ENCODE results near the gene ZFYVE28.

Gene ZFYVE28

GRCh38 chr4:2362266-2363055 lies 56.0 kb downstream of the ZFYVE28 start:
- Histone ChIP-seq H3K27ac (no peak overlapping the region), H3K4me1 (ENCODE audit: control insufficient read depth in 1 of 2, insufficient read depth in 1 of 2, low read depth in 1 of 2, low read length in 1 of 2) (peaks cover 0 to 5% of the 10 kb centered on the region in 2 experiments), H3K36me3 (no peaks in the 10 kb centered on the region), H3K4me3 (ENCODE audit: low read depth in 1 of 2, low read length in 1 of 2) (no peak overlapping the region), H3K27me3 (peaks cover 32% of the 10 kb centered on the region), H3K9me3 (no peaks in the 10 kb centered on the region)
- TF ChIP-seq CTCF (IDR thresholded peaks at IDR 0.05), result no peak

- TF ChIP-seq CTCF (IDR thresholded peaks at IDR 0.05), result no peak
- no peak overlapping the region for H3K4me3 ChIP-seq (ENCODE audit: low read depth in 1 of 2, low read length in 1 of 2)
- no peaks in the 10 kb centered on the region for H3K9me3 ChIP-seq
- H3K27ac ChIP-seq, result no peak overlapping the region
- peaks cover 0 to 5% of the 10 kb centered on the region in 2 experiments for H3K4me1 ChIP-seq (ENCODE audit: control insufficient read depth in 1 of 2, insufficient read depth in 1 of 2, low read depth in 1 of 2, low read length in 1 of 2)
- H3K27me3 ChIP-seq, result peaks cover 31% of the 10 kb centered on the region
- no peaks in the 10 kb centered on the region for H3K36me3 ChIP-seq
Observed at GRCh38 chr4:2361366-2362265, 56.8 kb downstream of the ZFYVE28 start.

GRCh38 chr4:2360396-2360730 lies 58.1 kb downstream of the ZFYVE28 start:
- Histone ChIP-seq H3K4me1 (ENCODE audit: control insufficient read depth in 1 of 2, insufficient read depth in 1 of 2, low read depth in 1 of 2, low read length in 1 of 2) (peaks cover 0 to 5% of the 10 kb centered on the region in 2 experiments), H3K4me3 (ENCODE audit: low read depth in 1 of 2, low read length in 1 of 2) (no peak overlapping the region), H3K27me3 (peaks cover 19% of the 10 kb centered on the region), H3K9me3 (no peaks in the 10 kb centered on the region), H3K36me3 (no peaks in the 10 kb centered on the region), H3K27ac (no peak overlapping the region)
- no peak for TF ChIP-seq CTCF (IDR thresholded peaks at IDR 0.05)

GRCh38 chr4:2359591-2360395 lies 58.7 kb downstream of the ZFYVE28 start:
- H3K4me3 ChIP-seq (ENCODE audit: low read depth in 1 of 2, low read length in 1 of 2), result no peak overlapping the region
- H3K9me3 ChIP-seq, result no peaks in the 10 kb centered on the region

More at GRCh38 chr4:2359591-2360395, 58.7 kb downstream of the ZFYVE28 start:
- Histone ChIP-seq H3K4me1 (ENCODE audit: control insufficient read depth in 1 of 2, insufficient read depth in 1 of 2, low read depth in 1 of 2, low read length in 1 of 2) (peaks cover 0 to 3% of the 10 kb centered on the region in 2 experiments), H3K27ac (no peak overlapping the region), H3K36me3 (no peaks in the 10 kb centered on the region), H3K27me3 (peaks cover 13% of the 10 kb centered on the region)
- TF ChIP-seq CTCF (IDR thresholded peaks at IDR 0.05), result no peak

All from neutrophil (primary cell).